ENCODE measurements around the gene THSD4.

DNA sequence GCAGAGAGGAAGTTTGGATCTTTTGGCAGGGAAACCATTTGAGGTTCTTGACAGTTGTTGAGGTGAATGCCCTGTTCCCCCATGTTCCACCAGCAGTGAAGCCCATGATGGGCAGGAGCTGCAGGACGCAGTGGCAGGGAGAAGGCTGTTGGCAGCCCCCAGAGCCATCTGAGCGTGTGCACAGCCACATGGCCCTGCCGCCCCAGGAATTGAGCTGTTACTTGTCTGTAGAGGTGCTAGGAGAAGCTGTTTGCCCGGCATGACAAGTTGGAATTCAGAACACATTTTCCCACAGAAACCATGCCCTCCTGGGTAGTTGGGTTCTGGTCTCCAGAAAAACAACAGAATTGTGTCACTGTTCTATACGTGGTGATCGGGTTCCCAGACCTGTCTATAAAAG is 476.9 kb downstream of the THSD4 start:
- TF ChIP-seq, protein P1, sequence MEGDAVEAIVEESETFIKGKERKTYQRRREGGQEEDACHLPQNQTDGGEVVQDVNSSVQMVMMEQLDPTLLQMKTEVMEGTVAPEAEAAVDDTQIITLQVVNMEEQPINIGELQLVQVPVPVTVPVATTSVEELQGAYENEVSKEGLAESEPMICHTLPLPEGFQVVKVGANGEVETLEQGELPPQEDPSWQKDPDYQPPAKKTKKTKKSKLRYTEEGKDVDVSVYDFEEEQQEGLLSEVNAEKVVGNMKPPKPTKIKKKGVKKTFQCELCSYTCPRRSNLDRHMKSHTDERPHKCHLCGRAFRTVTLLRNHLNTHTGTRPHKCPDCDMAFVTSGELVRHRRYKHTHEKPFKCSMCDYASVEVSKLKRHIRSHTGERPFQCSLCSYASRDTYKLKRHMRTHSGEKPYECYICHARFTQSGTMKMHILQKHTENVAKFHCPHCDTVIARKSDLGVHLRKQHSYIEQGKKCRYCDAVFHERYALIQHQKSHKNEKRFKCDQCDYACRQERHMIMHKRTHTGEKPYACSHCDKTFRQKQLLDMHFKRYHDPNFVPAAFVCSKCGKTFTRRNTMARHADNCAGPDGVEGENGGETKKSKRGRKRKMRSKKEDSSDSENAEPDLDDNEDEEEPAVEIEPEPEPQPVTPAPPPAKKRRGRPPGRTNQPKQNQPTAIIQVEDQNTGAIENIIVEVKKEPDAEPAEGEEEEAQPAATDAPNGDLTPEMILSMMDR (conservative IDR thresholded peaks at IDR 0.05 in 1 of 2, IDR thresholded peaks at IDR 0.05 in 1 of 2; ENCODE audit: low read depth in 1 of 2, low read length in 2 of 2), result no peak
- no peak for TF ChIP-seq EZH2 (IDR thresholded peaks at IDR 0.05; ENCODE audit: low read length, missing control alignments)

Measured in fibroblast of lung (primary cell).